GM18909 (cell line): ENCODE data around the gene PRPSAP1.
"Not testable (repeated sequence)": the region's sequence is repeated elsewhere in the genome, so short reads cannot be mapped to it uniquely, and the experiment has no call there.

ENCODE experiments used
- ATAC-seq: cut with Tn5 transposase; IDR thresholded peaks from one replicate; pipeline ENCODE4 v1.9.1; 2021; ENCODE audit warnings: mild to moderate bottlenecking; ENCODE audit not compliant: unreplicated experiment, poor library complexity

The PRPSAP1 gene

GRCh38 chr17:76270127-76270592, 83.6 kb downstream of the PRPSAP1 start:
- no peak for ATAC-seq

DNA sequence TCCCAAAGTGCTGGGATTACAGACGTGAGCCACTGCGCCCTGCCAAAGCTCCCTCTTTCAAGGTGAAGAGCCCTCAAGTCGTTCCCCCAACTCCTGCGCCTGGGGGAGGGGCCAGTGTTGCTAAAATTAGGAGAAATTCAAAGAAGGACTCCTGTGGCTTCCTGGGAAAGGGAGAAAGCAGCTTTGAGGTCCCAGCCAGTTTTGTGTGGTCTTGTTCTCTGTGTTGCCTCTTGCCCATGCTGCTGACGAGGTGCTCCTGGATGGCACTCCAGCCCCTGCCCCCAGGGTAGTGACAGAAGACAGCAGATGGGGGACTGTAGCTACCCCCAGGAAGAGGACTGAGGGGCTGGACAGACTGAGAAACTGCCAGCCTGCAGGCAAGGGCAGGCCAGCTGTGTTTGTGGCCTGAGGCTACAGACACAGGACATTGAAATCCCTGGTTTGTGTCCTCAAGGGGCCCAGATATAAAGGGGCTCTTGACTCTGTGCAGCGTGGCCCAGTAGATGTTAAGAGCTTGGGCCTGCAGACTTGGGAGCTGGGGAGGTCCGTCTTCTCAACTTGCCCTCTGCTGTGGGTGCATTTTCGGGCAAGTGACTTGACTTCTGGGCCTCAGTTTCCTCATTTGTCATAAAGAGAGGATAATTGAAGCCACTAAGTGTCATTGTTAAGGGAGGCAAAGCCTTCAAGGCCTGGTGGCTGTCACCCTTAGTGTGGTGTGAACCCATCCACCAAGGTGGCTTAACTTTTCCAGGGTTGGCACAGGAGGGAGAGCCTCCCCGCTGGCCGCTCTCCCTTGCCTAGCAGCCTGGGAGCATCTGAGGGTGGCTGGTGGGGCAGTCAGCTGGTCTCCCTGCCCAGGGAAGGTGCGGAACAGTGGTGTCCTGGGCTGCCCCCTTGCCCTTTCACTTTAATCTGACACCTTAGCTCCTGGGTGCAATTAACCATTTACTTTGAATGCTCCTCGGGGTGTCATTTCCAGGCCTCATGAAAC, 84.4 kb downstream of the PRPSAP1 start:
- ATAC-seq = no peak

GRCh38 chr17:76268015-76268749, 85.5 kb downstream of the PRPSAP1 start:
- ATAC-seq = no peak

GRCh38 chr17:76267581-76268001, 86.1 kb downstream of the PRPSAP1 start:
- not testable (repeated sequence) for ATAC-seq

DNA sequence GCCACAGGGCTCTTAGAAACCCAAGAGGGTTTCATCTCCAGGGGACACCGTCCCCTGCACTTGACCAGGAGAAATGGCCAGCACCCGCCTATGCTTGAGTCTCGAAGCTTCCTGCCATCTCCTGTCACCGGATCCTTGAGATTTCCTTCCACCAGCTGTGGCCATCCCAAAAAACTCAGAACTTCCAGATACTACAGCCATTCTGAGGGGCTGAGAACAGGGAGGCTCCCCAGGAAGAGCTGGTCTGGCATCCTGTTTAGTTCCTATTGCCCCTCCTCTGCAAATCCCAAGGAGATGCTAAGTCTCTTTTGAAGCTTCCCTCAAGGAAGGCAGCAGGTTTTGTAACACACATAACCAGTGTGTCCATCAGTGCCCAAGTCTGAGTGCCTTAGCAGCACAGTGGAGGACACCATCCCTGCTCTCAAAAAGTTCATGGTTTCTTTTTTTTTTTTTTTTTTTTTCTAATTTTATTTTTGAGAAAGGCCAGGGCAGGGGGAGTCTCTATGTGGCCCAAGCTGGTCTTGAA, 86.6 kb downstream of the PRPSAP1 start:
- no peak for ATAC-seq

- no peak for ATAC-seq
These were observed 87.3 kb downstream of the PRPSAP1 start for GRCh38 chr17:76266244-76266938.

- no peak for ATAC-seq
These were observed 88.0 kb downstream of the PRPSAP1 start for GRCh38 chr17:76265624-76266243.

- ATAC-seq = peak; percentile 76
These were observed 88.7 kb downstream of the PRPSAP1 start, which contains the start of gene UBALD2 for GRCh38 chr17:76264755-76265623. TSS of gene UBALD2 (plus strand) at chr17:76265348. CDS start at chr17:76265506, 158 bp downstream.

DNA sequence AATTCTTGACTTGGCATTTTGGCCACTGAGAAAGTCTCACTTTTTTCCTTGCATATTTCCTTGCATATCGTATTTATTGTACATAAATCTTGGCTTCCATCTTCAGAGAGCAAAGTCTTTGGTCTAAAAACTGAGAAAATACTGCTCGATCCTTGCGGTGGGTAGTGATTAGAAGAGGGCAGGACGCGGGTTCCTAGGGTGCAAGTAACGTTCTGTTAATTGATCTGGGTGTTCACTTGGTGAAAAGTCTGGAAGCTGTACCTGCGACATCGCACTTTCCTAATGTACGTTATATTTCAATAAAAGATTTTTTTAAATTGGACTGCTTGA, 89.3 kb downstream of the PRPSAP1 start:
- ATAC-seq = peak; percentile 0

DNA sequence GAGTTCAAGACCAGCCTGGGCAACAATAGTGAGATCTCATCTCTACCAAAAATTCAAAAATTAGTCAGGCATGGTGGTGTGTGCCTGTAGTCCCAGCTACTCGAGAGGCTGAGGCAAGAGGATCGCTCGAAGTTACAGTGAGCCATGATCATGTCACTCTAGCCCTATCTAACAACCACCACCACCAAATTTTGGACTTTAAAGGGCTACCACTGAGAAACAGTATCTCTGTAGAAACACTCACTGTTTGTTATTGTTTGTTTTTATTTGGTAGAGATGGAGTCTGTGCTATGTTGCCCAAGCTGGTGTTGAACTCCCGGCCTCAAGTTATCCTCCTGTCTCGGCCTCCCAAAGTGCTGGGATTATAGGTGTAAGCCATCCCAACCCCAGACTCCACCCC, 89.8 kb downstream of the PRPSAP1 start:
- no peak for ATAC-seq

DNA sequence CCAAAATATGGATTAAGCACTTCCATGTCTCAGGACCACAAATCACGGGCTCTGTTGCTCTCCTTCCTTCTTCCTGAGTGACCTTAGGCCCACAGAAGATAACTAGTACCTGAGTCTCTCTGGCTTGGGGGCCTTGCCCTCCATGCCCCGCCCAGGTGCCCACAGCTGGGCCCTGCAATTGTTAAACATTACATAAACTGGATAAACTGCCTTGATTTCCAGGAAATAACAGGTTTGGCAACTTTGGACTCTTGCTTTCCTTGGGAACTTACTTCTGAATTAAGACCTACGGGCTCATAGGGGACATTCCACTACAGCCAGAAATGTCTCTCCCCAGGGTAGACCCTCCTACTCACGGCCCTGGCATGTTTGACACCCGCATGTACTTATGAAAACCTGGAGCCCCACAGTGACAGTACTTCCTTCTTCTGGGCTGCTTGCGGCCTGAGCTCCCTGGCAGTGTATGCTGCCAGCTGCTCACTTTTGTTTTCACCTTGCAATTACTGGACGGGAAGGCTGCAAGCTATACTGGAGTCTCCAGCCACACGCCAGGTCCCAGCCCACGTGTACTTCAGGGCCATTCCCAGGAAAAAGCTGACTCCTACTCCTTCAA, 90.9 kb downstream of the PRPSAP1 start:
- ATAC-seq = peak; percentile 18

- ATAC-seq = no peak
These were observed 92.1 kb downstream of the PRPSAP1 start for GRCh38 chr17:76261421-76262215.

DNA sequence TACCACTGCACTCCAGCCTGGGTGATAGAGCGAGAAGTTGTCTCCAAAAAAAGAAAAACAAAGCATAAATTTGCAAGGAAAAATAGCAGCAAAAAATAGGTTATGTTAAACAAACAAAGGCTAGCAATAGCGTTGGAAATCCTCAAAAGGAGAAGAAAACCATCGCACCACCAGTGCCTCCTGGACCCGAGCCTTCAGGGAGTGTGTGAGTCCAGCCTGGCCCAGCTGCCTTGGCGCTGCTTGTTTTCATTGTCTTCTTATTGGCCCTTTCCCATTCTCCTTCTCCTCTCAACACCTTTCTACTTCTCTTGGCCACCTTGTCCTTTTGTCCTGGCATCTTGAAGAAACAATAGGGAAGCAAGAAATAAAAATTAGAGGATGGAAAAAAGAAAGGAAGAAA, 93.0 kb downstream of the PRPSAP1 start:
- ATAC-seq = no peak

GRCh38 chr17:76260220-76260619, 93.5 kb downstream of the PRPSAP1 start:
- ATAC-seq = no peak
